ENCODE data around the gene PDGFA. TPM values are rescaled to one million over a fixed set of nuclear protein-coding genes. Genes with fewer than 3 reads are reported as not detected.
A peak's percentile ranks its signal among the peaks of the same experiment; 100 is the strongest.

The PDGFA gene
- polyA plus RNA-seq, 1 donor from 2014 or later: not detected

GRCh38 chr7:475951-476441 is 43.6 kb downstream of the PDGFA start:
- H3K27me3 Mint-ChIP-seq: peaks cover 6% of the 10 kb centered on the region
- no peak overlapping the region for H3K4me3 Mint-ChIP-seq
- H3K9me3 Mint-ChIP-seq: peaks cover 0 to 4% (median 1%) of the 10 kb centered on the region in 3 donors
- no peak overlapping the region for H3K27ac Mint-ChIP-seq
- H3K4me1 Mint-ChIP-seq: no peaks in the 10 kb centered on the region
- no peaks in the 10 kb centered on the region for H3K36me3 Mint-ChIP-seq

GRCh38 chr7:475425-475728 is 44.3 kb downstream of the PDGFA start:
- Mint-ChIP-seq H3K27ac (no peak overlapping the region), H3K4me1 (no peaks in the 10 kb centered on the region), H3K9me3 (peaks cover 0 to 4% (median 1%) of the 10 kb centered on the region in 3 donors), H3K36me3 (no peaks in the 10 kb centered on the region), H3K27me3 (peaks cover 6% of the 10 kb centered on the region), H3K4me3 (no peak overlapping the region)

GRCh38 chr7:474605-475424 is 44.8 kb downstream of the PDGFA start:
- no peaks in the 10 kb centered on the region for H3K36me3 Mint-ChIP-seq
- no peaks in the 10 kb centered on the region for H3K4me1 Mint-ChIP-seq
- no peak overlapping the region for H3K27ac Mint-ChIP-seq
- H3K9me3 Mint-ChIP-seq: peaks cover 0 to 4% (median 1%) of the 10 kb centered on the region in 3 donors
- H3K27me3 Mint-ChIP-seq: peaks cover 6% of the 10 kb centered on the region
- no peak overlapping the region for H3K4me3 Mint-ChIP-seq

- Mint-ChIP-seq H3K27ac (no peak overlapping the region), H3K36me3 (no peaks in the 10 kb centered on the region), H3K4me3 (no peak overlapping the region), H3K9me3 (peaks cover 0 to 4% (median 1%) of the 10 kb centered on the region in 3 donors), H3K27me3 (peaks cover 3% of the 10 kb centered on the region), H3K4me1 (no peaks in the 10 kb centered on the region)
Measured at GRCh38 chr7:473870-474604, 45.6 kb downstream of the PDGFA start.

- Mint-ChIP-seq H3K9me3 (peaks cover 0 to 4% (median 1%) of the 10 kb centered on the region in 3 donors), H3K4me1 (peaks cover 0 to 2% (median 0%) of the 10 kb centered on the region in 3 donors), H3K27ac (no peak overlapping the region), H3K27me3 (peaks cover 3% of the 10 kb centered on the region), H3K4me3 (no peak overlapping the region), H3K36me3 (peaks cover under 1% of the 10 kb centered on the region)
Measured at GRCh38 chr7:473211-473734, 46.4 kb downstream of the PDGFA start.

GRCh38 chr7:472640-472957 is 47.0 kb downstream of the PDGFA start:
- Mint-ChIP-seq H3K27ac (no peak overlapping the region), H3K36me3 (peaks cover 4% of the 10 kb centered on the region), H3K9me3 (peaks cover 0 to 4% (median 1%) of the 10 kb centered on the region in 3 donors), H3K27me3 (peaks cover 2% of the 10 kb centered on the region), H3K4me3 (no peak overlapping the region), H3K4me1 (peaks cover 0 to 2% (median 0%) of the 10 kb centered on the region in 3 donors)

GRCh38 chr7:471866-472639 is 47.6 kb downstream of the PDGFA start:
- peaks cover 4% of the 10 kb centered on the region for H3K36me3 Mint-ChIP-seq
- no peak overlapping the region for H3K27ac Mint-ChIP-seq
- peaks cover 0 to 2% (median 0%) of the 10 kb centered on the region in 3 donors for H3K4me1 Mint-ChIP-seq
- H3K9me3 Mint-ChIP-seq: peaks cover 0 to 4% (median 1%) of the 10 kb centered on the region in 3 donors
- H3K27me3 Mint-ChIP-seq: peaks cover 1% of the 10 kb centered on the region
- no peak overlapping the region for H3K4me3 Mint-ChIP-seq

- no peak overlapping the region for H3K27ac Mint-ChIP-seq
- peaks cover 4% of the 10 kb centered on the region for H3K36me3 Mint-ChIP-seq
- H3K4me1 Mint-ChIP-seq: peaks cover 0 to 2% (median 0%) of the 10 kb centered on the region in 3 donors
- H3K4me3 Mint-ChIP-seq: no peak overlapping the region
- H3K9me3 Mint-ChIP-seq: peaks cover 0 to 4% (median 1%) of the 10 kb centered on the region in 3 donors
- peaks cover 1% of the 10 kb centered on the region for H3K27me3 Mint-ChIP-seq
Measured at GRCh38 chr7:471191-471865, 48.3 kb downstream of the PDGFA start.

GRCh38 chr7:469563-469961 is 50.1 kb downstream of the PDGFA start:
- peaks cover 1% of the 10 kb centered on the region for H3K27me3 Mint-ChIP-seq
- peaks cover 4% of the 10 kb centered on the region for H3K36me3 Mint-ChIP-seq
- H3K27ac Mint-ChIP-seq: no peak overlapping the region
- H3K9me3 Mint-ChIP-seq: peaks cover 0 to 4% (median 0%) of the 10 kb centered on the region in 3 donors
- H3K4me3 Mint-ChIP-seq: no peak overlapping the region
- H3K4me1 Mint-ChIP-seq: peaks cover 0 to 2% (median 1%) of the 10 kb centered on the region in 3 donors

GRCh38 chr7:468681-469562 is 50.7 kb downstream of the PDGFA start:
- H3K36me3 Mint-ChIP-seq: peaks cover 4% of the 10 kb centered on the region
- peaks cover 0 to 2% (median 1%) of the 10 kb centered on the region in 3 donors for H3K4me1 Mint-ChIP-seq
- H3K4me3 Mint-ChIP-seq: no peak overlapping the region

GRCh38 chr7:467856-468545 is 51.6 kb downstream of the PDGFA start:
- Mint-ChIP-seq H3K9me3 (peaks cover 0 to 3% (median 0%) of the 10 kb centered on the region in 3 donors), H3K27ac (peak overlapping the region in 1 of 3 donors; percentile 94), H3K27me3 (peaks cover 1% of the 10 kb centered on the region), H3K4me3 (peak overlapping the region in 1 of 4 donors; percentile 75), H3K4me1 (peaks cover 0 to 2% (median 1%) of the 10 kb centered on the region in 3 donors), H3K36me3 (peaks cover 4% of the 10 kb centered on the region)

More at GRCh38 chr7:468681-469562, 50.7 kb downstream of the PDGFA start:
- peak overlapping the region in 1 of 3 donors; percentile 35 for H3K27ac Mint-ChIP-seq
- H3K9me3 Mint-ChIP-seq: peaks cover 0 to 3% (median 0%) of the 10 kb centered on the region in 3 donors
- peaks cover 1% of the 10 kb centered on the region for H3K27me3 Mint-ChIP-seq

GRCh38 chr7:467393-467828 is 52.2 kb downstream of the PDGFA start:
- peaks cover 0 to 3% (median 0%) of the 10 kb centered on the region in 3 donors for H3K9me3 Mint-ChIP-seq
- H3K36me3 Mint-ChIP-seq: peaks cover 4% of the 10 kb centered on the region
- H3K27me3 Mint-ChIP-seq: peaks cover 1% of the 10 kb centered on the region
- peaks cover 0 to 2% (median 1%) of the 10 kb centered on the region in 3 donors for H3K4me1 Mint-ChIP-seq
- peak overlapping the region in 1 of 3 donors; percentile 94 for H3K27ac Mint-ChIP-seq
- H3K4me3 Mint-ChIP-seq: no peak overlapping the region
